Ectodermal cell (in vitro differentiated cells): ENCODE results near the gene DRAP1.

Source experiments
- H3K27ac ChIP-seq: 2 replicates; pipeline ENCODE4 v1.7.0; 2013; ENCODE audit warnings: mild to moderate bottlenecking, low read depth, low read length; ENCODE audit not compliant: insufficient read depth, poor library complexity, severe bottlenecking
- H3K27me3 ChIP-seq: 2 replicates; pipeline ENCODE4 v1.7.0; 2013; ENCODE audit warnings: mild to moderate bottlenecking, low read length; ENCODE audit not compliant: insufficient read depth, control insufficient read depth, poor library complexity, severe bottlenecking
- H3K36me3 ChIP-seq: one replicate; pipeline ENCODE4 v1.7.0; 2013; ENCODE audit warnings: low read length; ENCODE audit not compliant: control insufficient read depth, insufficient read depth
- H3K4me1 ChIP-seq: one replicate; pipeline ENCODE4 v1.7.0; 2013; ENCODE audit warnings: low read length; ENCODE audit not compliant: control insufficient read depth, insufficient read depth
- H3K4me3 ChIP-seq: 2 replicates; pipeline ENCODE4 v1.7.0; 2013; ENCODE audit warnings: low read depth, low read length, control low read depth; ENCODE audit not compliant: insufficient read depth
- H3K9me3 ChIP-seq: 2 replicates; pipeline ENCODE4 v1.7.0; 2013; ENCODE audit warnings: mild to moderate bottlenecking, low read length, moderate library complexity; ENCODE audit not compliant: control insufficient read depth
- WGBS, 2 experiments: methylation state at CpG; one replicate each; pipeline ENCODE4 v1.1.7; 2013; ENCODE audit warnings: missing lambda C conversion rate in 2 of 2; 5-methylcytosine and 5-hydroxymethylcytosine counted together

Gene DRAP1

GRCh38 chr11:65895482-65895981 is 23.7 kb upstream of the DRAP1 start:
- Histone ChIP-seq H3K9me3 (no peaks in the 10 kb centered on the region), H3K4me3 (no peak overlapping the region), H3K36me3 (no peaks in the 10 kb centered on the region), H3K4me1 (peaks cover 12% of the 10 kb centered on the region), H3K27me3 (peaks cover 64% of the 10 kb centered on the region), H3K27ac (no peak overlapping the region)
- WGBS, 2 experiments = 88 to 93% methylated on average over 5 of the region's 5 CpGs

- 92 to 93% methylated on average over 14 of the region's 14 CpGs for WGBS, 2 experiments
- peaks cover 68% of the 10 kb centered on the region for H3K27me3 ChIP-seq
Observed at GRCh38 chr11:65896034-65896999, 22.9 kb upstream of the DRAP1 start.

GRCh38 chr11:65897020-65897471 is 22.2 kb upstream of the DRAP1 start:
- 94 to 96% methylated on average over 4 of the region's 4 CpGs for WGBS, 2 experiments
- Histone ChIP-seq H3K4me1 (peaks cover 5% of the 10 kb centered on the region), H3K9me3 (no peaks in the 10 kb centered on the region), H3K4me3 (no peak overlapping the region), H3K27me3 (peaks cover 68% of the 10 kb centered on the region), H3K36me3 (no peaks in the 10 kb centered on the region), H3K27ac (no peak overlapping the region)

More at GRCh38 chr11:65896034-65896999, 22.9 kb upstream of the DRAP1 start:
- H3K36me3 ChIP-seq = no peaks in the 10 kb centered on the region
- H3K9me3 ChIP-seq = no peaks in the 10 kb centered on the region
- H3K4me3 ChIP-seq = no peak overlapping the region
- H3K27ac ChIP-seq = no peak overlapping the region
- H3K4me1 ChIP-seq = peaks cover 12% of the 10 kb centered on the region

- no peak overlapping the region for H3K27ac ChIP-seq
Observed at GRCh38 chr11:65898656-65899355, 20.4 kb upstream of the DRAP1 start.

GRCh38 chr11:65899356-65900124 is 19.7 kb upstream of the DRAP1 start:
- Histone ChIP-seq H3K27ac (no peak overlapping the region), H3K9me3 (no peaks in the 10 kb centered on the region)

More at GRCh38 chr11:65898656-65899355, 20.4 kb upstream of the DRAP1 start:
- Histone ChIP-seq H3K4me1 (peaks cover 5% of the 10 kb centered on the region), H3K9me3 (no peaks in the 10 kb centered on the region), H3K4me3 (peak overlapping the region; percentile 34), H3K36me3 (no peaks in the 10 kb centered on the region), H3K27me3 (peaks cover 80% of the 10 kb centered on the region)
- 24% methylated on average over 28 of the region's 28 CpGs for WGBS, 2 experiments

GRCh38 chr11:65900125-65900898 is 18.9 kb upstream of the DRAP1 start, which contains the start of gene FOSL1:
TSS of gene FOSL1 (minus strand) at chr11:65900388. CDS start at chr11:65900339, 49 bp downstream.
- H3K27ac ChIP-seq = no peak within 1 kb of the TSS
- peaks cover 5% of the 10 kb centered on the region for H3K4me1 ChIP-seq
- 2 to 3% methylated on average over 79 to 80 of the region's 80 CpGs for WGBS, 2 experiments
- peaks cover 79% of the 10 kb centered on the region for H3K27me3 ChIP-seq
- H3K9me3 ChIP-seq = no peaks in the 10 kb centered on the region
- peak within 1 kb of the TSS; percentile 34 for H3K4me3 ChIP-seq
- no peaks in the 10 kb centered on the region for H3K36me3 ChIP-seq

More at GRCh38 chr11:65899356-65900124, 19.7 kb upstream of the DRAP1 start:
- WGBS, 2 experiments = 2 to 3% methylated on average over 78 of the region's 78 CpGs
- Histone ChIP-seq H3K4me1 (peaks cover 5% of the 10 kb centered on the region), H3K36me3 (no peaks in the 10 kb centered on the region), H3K27me3 (peaks cover 80% of the 10 kb centered on the region), H3K4me3 (peak overlapping the region; percentile 34)

GRCh38 chr11:65900899-65901180 is 18.4 kb upstream of the DRAP1 start:
- no peaks in the 10 kb centered on the region for H3K36me3 ChIP-seq
- no peak overlapping the region for H3K27ac ChIP-seq
- no peaks in the 10 kb centered on the region for H3K9me3 ChIP-seq
- peaks cover 74% of the 10 kb centered on the region for H3K27me3 ChIP-seq
- H3K4me3 ChIP-seq = no peak overlapping the region
- peaks cover 5% of the 10 kb centered on the region for H3K4me1 ChIP-seq
- WGBS, 2 experiments = 69 to 76% methylated on average over 8 to 11 of the region's 11 CpGs

- Histone ChIP-seq H3K4me1 (peaks cover 5% of the 10 kb centered on the region), H3K27ac (no peak overlapping the region), H3K27me3 (peaks cover 64% of the 10 kb centered on the region), H3K36me3 (no peaks in the 10 kb centered on the region), H3K4me3 (no peak overlapping the region), H3K9me3 (no peaks in the 10 kb centered on the region)
- 9 to 10% methylated on average over 5 of the region's 5 CpGs for WGBS, 2 experiments
Observed at GRCh38 chr11:65903068-65903481, 16.2 kb upstream of the DRAP1 start.

- H3K27me3 ChIP-seq = peaks cover 58% of the 10 kb centered on the region
- no peaks in the 10 kb centered on the region for H3K36me3 ChIP-seq
- H3K4me3 ChIP-seq = no peak overlapping the region
- peaks cover 5% of the 10 kb centered on the region for H3K4me1 ChIP-seq
- no peaks in the 10 kb centered on the region for H3K9me3 ChIP-seq
- H3K27ac ChIP-seq = no peak overlapping the region
- 78 to 80% methylated on average over 8 of the region's 8 CpGs for WGBS, 2 experiments
Observed at GRCh38 chr11:65903715-65904114, 15.5 kb upstream of the DRAP1 start.
